NOMO-1 treated with DMSO at 0.1 percent for 48 hours (cell line): ENCODE measurements around the gene MAD1L1.
"Not testable (repeated sequence)": the region's sequence is repeated elsewhere in the genome, so short reads cannot be mapped to it uniquely, and the experiment has no call there.

Experiments
- DNase-seq: peaks from one replicate; lab custom pipeline; 2025; ENCODE audit not compliant: unreplicated experiment; lab: John Stamatoyannopoulos, UW

The MAD1L1 gene

DNA sequence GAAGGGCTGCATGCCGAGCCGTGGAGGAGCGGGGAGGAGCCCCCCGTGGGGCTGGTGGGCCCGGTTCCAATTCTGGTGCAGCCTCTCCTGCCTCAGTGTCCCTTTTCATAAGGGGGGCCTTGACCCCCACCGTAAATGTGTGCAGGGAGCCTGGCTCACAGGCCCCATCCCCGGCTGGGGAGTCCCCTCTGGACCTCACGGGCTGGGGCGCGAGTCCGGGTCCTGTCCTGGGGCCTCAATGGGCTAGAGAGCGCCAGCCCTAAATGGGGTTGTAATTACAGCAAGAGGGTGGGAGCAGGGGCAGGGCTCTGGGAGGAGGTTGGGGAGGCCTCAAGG is 359.7 kb downstream of the MAD1L1 start:
- no peak for DNase-seq

DNA sequence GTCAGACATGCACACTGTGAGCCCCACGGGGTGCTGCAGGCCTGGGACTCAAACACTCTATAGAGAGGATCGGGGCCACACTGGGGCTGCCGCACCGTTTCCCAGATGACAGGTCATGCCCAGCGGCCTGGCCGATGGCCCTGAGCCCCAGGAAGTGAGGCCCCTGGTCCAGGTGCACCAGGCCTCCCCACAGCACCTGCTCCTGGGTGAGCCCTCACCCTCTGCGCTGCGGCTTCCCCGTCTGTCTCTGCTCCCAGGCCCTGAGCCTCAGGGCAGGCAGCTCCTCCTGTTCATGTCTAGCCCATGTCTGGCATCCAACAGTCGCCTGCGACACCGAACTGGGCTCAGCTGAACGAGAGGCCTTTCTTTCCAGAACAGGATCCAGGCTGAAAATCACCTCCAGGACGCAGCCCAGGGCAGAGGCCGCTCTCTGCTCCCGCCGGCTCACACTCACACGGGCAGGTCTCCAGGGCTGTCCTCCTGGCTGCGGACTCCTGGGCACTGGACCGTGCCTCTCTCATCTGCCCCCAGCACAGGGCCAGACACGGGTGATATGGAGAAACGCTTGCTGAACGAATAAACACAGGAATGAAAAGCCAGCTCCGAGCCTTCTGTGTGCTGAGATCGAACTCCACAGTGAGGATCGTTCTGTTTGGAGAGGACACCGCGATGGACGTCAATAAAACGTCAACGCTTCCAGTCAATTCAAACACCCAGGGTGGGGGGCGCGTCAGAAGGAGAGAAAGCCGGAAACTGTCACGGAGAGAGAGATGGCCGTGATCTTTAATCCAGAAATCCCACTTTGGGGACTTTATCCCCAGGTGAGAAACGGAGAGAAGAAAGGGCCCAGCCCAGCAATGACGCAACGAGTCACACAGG is 360.3 kb downstream of the MAD1L1 start:
- no peak for DNase-seq

DNA sequence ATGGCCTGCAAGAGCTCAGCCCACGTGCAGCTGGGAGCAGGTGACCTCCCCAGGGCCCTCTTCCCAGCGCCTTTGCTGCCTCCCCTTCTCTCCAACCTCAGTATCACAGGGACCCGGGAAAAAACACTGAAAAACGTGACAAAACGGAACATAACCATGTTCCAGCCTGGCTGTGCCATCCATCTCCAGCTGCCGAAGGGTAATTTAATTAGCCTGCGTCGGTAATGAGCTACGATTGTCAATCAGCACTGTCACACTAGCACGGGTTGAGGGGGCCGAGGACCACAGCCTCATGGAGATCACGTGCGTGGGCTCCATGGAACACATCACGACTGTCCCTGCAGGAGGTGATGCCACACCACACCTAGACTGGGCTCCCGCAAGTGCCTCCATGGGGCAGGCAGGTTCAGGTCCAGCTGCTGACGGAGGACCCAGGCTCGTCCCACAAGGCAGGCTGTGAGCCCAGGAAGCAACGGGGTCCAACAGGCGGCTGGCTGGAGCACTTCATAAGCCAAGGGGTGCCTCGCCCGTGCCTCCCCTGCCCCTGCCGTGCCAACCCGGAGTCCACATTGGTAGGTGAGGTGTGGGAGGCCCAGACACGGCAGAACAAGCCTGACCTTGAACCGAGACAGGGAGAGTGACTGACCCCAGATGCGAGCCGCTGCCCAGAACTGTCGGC is 363.2 kb downstream of the MAD1L1 start:
- DNase-seq, result no peak

- DNase-seq, result no peak
Measured at GRCh38 chr7:1868516-1869165, 364.1 kb downstream of the MAD1L1 start.

- no peak for DNase-seq
Measured at GRCh38 chr7:1867370-1868260, 365.1 kb downstream of the MAD1L1 start.

DNA sequence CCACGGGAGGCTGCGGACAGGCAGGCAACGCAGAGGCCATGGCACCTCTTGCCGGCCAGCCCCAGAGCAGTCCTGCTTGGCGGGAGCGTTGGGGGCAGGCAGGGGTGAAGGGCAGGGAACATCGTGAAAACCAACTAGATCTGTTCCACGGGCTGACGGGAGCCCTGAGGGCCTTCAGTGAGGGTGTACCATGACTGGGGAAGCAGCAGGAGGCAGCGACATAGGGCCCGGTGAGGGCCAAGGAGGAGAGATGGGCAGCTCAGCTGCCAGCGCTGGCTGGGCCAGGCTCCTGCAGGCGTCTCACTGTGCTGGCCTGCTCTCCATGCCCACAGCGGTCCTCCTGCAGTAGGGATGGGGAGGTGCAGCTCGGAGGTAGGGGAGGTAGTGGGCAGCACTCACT is 366.1 kb downstream of the MAD1L1 start:
- no peak for DNase-seq

DNA sequence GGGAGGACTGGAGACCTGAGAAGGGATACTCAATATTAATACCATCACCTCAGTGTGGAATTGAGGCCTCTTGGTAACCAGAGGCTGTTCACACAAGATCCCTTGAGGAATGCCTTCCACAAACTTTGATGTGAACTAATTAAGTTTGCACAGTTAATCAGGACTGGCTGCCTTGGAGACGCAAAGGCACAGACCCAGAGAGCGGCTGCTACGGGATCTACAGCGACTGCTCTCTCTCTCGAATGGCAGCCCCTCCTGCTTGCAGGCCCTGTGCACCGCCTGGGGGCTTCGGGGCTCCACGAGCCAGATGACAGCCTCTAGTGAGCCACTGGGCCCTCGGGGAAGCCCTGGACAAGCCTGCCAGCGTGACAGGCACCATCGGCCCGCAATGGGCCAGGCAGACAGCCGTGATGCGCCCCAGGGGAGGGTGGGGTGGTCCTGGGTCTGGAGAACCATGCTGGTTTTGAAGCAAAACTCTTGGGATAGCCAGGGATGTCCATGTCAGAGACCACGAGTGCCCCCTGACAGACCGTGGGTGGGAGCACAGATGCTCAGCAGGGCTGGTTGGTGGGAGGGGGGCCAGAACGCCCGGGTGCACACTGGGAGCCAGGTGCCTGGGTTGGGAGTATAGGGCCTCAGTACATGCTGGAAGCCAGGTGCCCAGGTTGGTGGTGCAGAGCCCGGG is 367.0 kb downstream of the MAD1L1 start:
- no peak for DNase-seq

DNA sequence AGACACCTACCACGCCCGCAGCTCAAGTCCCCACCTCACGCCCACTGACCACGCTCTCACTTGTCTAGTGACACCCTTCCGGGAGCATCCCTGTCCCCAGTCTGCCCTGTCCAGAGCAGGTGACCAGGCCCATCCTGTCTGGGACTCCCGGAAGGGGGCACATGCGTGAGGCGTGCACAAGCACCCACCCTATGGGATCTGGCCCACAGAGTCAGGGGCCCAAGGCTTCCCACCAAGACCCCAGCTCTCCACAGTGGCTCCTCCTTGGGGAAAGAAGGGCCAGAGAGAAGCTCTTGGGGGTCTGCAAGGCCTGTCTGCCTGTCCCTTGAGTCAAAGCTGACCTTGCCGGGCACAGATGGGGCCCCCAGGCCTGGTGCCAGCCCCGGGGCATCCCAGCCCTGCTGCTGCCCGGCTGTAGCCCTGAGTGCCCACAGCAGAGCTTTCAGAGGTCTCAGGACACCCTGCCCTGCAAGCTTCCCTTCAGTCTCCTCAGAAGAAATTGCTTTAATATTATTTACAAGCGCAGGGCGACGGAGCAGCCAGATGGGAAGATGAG is 367.7 kb downstream of the MAD1L1 start:
- no peak for DNase-seq

DNA sequence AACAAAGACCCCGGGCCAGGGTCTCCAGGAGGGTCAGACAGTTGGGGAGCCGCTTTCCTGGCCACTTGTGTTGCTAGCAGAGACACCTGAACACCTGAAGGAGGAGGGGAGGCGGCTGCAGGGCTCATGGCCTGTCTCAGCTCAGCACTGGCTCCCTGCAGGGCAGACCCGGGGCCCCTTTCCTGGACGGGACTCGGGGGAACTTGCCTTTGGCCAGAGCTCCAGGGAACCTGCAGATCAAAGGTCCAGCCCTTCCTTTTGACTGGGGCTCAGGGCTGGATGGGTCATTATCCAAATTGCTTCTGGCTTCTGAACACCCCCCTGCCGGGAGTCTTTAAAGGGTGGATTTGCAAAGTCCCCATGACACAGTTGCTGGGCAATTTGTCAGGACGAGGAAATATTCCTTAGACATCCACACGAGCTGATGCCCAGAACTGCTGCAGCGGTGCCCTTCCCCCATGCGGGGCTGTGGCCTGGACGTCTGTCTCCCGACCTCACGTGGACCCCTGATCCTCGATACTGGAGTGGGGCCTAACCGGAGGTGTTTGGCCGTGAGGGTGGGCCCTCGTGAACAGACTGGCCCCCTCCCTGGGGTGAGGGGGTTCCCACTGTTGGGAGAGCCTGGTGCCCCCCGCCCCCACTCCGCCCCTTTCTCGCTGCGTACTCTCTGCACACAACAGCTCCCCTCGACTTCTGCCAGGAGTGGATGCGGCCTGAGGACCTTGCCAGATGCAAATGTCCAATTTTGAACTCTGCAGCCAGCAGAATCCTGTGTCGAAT is 368.4 kb downstream of the MAD1L1 start:
- no peak for DNase-seq

DNA sequence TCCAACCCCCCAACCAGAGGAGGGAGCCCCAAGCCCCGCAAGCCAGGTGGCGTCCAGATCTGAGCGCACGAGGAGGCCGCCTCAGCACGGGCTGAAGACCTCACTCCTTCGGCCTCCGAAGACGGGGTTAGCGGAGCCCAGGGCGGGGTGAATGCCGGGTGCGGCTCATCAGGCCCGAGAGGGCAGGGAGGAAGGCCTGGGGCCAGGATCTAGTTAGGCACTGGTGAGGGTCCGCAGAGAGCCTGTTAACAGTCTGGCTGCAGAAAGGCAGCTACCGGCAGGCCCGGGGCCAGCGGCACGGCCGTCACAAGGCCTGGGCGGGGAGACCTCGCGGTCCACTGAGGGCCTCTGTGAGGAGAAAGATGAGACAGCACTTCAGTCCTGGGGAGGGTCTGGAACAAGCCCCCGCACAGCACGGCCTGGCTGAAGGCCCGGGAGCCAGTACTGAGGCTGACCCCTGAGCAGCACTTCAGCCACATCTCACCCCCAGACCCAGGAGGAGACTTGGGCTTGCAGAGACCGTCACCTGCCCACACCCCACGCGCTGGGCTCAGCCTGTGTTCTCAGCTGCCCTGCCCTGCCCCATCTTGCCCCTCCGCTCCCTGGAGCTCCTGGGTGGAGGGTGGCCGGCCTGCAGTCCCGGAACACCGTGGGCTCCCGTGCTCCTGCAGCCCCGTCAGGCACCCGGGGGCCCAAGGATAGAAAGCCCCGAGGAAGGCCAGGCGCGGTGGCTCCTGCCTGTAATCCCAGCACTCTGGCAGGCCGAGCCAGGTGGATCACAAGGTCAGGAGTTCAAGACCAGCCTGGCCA is 369.4 kb downstream of the MAD1L1 start:
- no peak for DNase-seq

- DNase-seq, result no peak
Measured at GRCh38 chr7:1862560-1862959, 370.2 kb downstream of the MAD1L1 start.

DNA sequence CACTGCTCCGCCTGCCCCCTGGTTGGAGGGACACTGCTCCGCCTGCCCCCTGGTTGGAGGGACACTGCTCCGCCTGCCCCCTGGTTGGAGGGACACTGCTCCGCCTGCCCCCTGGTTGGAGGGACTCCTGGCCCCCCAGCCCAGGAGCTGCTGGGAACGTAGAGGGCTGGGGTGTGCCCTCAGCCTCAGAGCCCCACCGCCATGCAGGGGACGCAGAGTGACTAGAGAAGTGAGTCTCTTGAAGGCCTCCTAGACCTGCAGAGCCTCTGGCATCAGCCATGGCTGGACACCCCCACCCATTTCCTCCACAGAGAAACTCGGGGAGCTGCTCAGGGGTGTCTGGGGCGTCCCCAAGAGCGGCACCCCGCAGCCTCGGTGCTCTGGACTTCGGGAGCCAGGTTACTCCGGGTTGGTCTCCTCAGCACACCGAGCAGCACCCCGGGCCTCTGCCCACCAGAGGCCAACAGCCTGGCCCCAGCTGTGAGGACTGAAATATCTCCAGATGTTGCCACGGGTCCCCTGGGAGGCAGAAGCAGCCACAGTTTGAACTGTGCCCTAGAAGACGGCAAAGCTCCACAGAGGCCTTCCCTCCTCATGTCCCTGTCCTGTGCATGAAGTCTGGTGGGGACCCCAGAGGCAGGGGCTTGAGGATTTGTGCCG is 370.8 kb downstream of the MAD1L1 start:
- no peak for DNase-seq

GRCh38 chr7:1860881-1861798 is 371.6 kb downstream of the MAD1L1 start:
- not testable (repeated sequence) for DNase-seq

DNA sequence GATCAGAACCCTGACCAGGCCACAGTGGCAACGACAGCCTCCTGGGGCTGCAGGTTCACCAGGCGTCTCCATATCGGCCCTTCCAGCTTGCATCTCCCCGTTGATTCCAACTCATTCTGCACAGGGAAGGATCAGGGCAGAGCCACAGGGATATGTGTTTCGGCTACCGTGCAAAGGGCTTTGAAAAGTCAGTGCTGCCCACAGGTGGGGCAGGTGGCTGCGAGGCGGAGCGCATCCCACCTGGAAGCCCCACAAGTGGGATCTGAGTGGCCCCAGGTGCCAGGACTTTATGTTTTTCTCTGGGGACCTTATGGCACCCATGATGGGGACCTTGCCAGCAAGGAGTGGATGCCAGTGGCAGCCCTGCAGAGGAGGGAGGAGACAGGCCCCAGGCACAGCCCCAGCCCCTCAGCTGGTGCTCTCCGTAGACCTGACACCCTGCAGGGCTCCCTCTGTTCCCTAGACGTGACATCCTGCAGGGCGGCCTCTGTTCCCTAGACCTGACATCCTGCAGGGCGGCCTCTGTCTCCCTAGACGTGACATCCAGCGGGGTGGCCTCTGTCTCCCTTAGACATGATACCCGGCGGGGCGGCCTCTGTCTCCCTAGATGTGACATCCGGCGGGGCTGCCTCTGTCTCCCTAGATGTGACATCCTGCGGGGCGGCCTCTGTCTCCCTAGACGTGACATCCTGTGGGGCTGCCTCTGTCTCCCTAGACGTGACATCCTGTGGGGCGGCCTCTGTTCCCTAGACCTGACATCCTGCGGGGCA is 373.3 kb downstream of the MAD1L1 start:
- no peak for DNase-seq

DNA sequence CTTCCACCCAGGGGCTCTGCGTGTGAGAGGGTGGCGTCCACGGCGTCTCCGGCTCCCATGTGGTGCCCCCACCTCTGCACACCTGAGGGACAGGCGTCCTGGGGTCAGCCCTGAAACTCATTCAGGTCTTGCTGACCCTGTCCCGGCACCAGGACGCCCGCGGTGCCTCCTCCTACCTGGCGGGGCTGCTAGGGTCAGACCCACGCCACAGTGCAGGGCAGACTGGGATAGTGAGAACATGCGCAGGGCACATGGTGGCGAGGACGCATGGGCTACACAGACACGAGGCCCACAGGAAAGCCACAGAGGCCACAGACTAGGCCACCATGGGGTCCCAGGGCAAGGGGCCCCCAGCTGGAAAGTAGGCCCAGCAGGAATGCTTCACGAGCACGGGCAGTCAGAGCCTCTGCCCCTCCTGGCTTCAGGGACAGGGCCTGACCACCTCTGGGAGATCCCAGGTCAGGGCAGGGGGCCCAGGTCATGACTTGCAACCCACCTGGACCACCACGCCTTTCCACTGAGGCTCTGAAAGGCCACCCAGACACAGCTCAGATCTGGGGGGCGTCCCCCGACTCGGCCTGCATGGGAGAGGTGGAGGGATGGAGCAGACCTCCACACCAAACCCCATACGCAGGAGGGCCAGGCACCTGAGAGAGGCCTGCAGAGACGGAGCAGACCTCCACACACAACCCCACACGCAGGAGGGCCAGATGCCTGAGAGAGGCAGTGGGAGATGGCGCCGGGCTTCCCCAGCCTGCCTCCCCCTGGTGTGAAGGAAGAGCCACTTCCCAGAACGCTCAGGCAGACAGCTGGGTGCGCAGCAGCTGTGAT is 374.1 kb downstream of the MAD1L1 start:
- no peak for DNase-seq
